Kidney (tissue), 14 donors: ENCODE data around the gene DOHH. TPM values are rescaled to one million over a fixed set of nuclear protein-coding genes. Genes with fewer than 3 reads are reported as not detected.

Experiments used
- DNase-seq, 5 donors: peaks; one replicate each; pipeline ENCODE4 v3.0.0-alpha.2; 2013 to 2020
- FAIRE-seq: peaks from 2 replicates; lab custom pipeline; 2012; peaks lifted over from hg19 to GRCh38; lab: Jason Lieb, UNC
- H3K27ac ChIP-seq, 2 donors: one replicate each; pipeline ENCODE4 v1.7.0; 2013; ENCODE audit warnings: low read depth in 2 of 2, low read length in 2 of 2, inconsistent platforms in 1 of 2
- H3K27me3 ChIP-seq: one replicate; pipeline ENCODE4 v1.7.1; 2013; ENCODE audit warnings: low read length, inconsistent platforms; ENCODE audit not compliant: control insufficient read depth, insufficient read depth
- H3K36me3 ChIP-seq, 3 donors: one replicate each; pipeline versions ENCODE4 v1.7.0 to v1.7.1; 2013; ENCODE audit warnings: low read length in 3 of 3, control low read depth in 1 of 3, inconsistent platforms in 1 of 3; ENCODE audit not compliant: insufficient read depth in 3 of 3, control insufficient read depth in 2 of 3
- H3K4me1 ChIP-seq, 3 donors: one replicate each; pipeline versions ENCODE4 v1.7.0 to v1.7.1; 2013; ENCODE audit warnings: low read length in 3 of 3, inconsistent platforms in 1 of 3, low read depth in 1 of 3; ENCODE audit not compliant: control insufficient read depth in 2 of 3, insufficient read depth in 2 of 3
- H3K4me3 ChIP-seq, 3 donors: one replicate each; pipeline versions ENCODE4 v1.7.0 to v1.8.1; 2013; ENCODE audit warnings: low read length in 3 of 3, control low read depth in 1 of 3, inconsistent platforms in 1 of 3
- H3K9ac ChIP-seq, 3 donors: one replicate each; pipeline versions ENCODE4 v1.7.0 to v1.7.1; 2013; ENCODE audit warnings: low read length in 3 of 3, control low read depth in 1 of 3, inconsistent platforms in 1 of 3
- H3K9me3 ChIP-seq, 3 donors: one replicate each; pipeline versions ENCODE4 v1.7.0 to v1.7.1; 2013; ENCODE audit warnings: low read length in 3 of 3, control low read depth in 1 of 3, inconsistent platforms in 1 of 3; ENCODE audit not compliant: control insufficient read depth in 2 of 3, insufficient read depth in 1 of 3
- CTCF ChIP-seq: IDR thresholded peaks from 3 replicates; pipeline ENCODE4 v1.5.1; 2012; ENCODE audit warnings: mild to moderate bottlenecking, moderate library complexity, borderline replicate concordance; ENCODE audit not compliant: insufficient read depth; ENCODE audit errors: extremely low read depth
- intact Hi-C: fragments of 100-400 bp; cut with DNase I; formaldehyde crosslinking; loops from one replicate; pipeline ENCODE4 v1.11.1; 2022
- polyA plus RNA-seq: library from polyadenylated mRNA; stranded (reverse); fragments of 350-450 nt; fragmentation: Illumina TruSeq; extraction: RNeasy Lipid Tissue Mini Kit (QIAGEN cat#74804); gene quantifications from one replicate; pipeline ENCODE4 v1.2.3, GENCODE V29; 2014; ENCODE audit warnings: low read depth, low replicate concordance; ENCODE audit not compliant: insufficient read depth
- total RNA-seq: library from RNA; stranded (reverse); fragmentation: NEBNext Ultra II Directional; extraction: Animal tissue kit (Norgen Biotek cat#: 25700); gene quantifications from one replicate; pipeline ENCODE4 v1.2.1, GENCODE V29; 2021
- donor health status: control.
- donor health status: control.
- donor health status: control.
- donor health status: control.
- donor health status: control.
- donor health status: DM: yes; HTN: yes; CAD: no.
- donor health status: Normal renal cell carcinoma (clear cell type).

DOHH gene
- total and polyA plus RNA-seq, 2 donors from 2014 or later, result 12.2 to 20.2 TPM

DNA sequence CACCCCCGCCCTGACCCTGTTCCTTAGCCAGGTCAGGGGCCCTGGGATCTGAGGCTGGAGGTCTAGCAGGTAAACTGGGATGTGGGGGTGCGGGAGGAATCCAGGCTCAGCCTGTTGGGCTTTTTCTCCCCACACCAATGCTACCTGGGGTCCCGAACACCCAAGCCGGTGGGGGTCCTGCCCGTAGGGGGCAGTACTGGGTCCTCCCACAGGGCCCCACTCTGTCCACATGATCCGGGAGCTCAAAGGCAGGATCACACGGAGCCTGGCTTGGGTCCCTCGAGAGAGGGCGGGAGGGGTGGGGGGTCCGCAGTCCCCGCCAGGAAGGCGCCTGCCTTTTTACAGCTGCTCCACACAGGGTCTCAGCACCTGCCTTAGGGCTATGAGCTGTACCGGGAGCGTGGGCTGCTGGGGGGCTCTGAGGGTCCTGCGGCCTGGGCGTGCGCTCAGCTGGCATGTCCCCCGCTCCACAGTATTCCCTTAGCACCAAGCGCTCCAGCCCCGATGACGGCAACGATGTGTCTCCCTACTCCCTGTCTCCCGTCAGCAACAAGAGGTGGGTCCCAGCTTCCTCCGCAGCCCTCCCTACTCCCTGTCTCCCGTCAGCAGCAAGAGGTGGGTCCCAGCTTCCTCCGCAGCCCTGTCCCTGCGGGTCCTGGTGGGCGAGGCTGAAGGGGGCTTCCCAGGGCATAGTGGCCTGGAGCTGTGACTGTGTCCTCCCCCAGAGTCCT is 26.2 kb upstream of the DOHH start:
- no peaks in the 10 kb centered on the region for H3K9me3 ChIP-seq
- no peak for TF ChIP-seq CTCF
- H3K4me1 ChIP-seq, result no peaks in the 10 kb centered on the region
- H3K4me3 ChIP-seq, result no peak overlapping the region
- H3K9ac ChIP-seq, result no peak overlapping the region
- no peak for FAIRE-seq
- peak in 1 of 5 donors; percentile 59 for DNase-seq
- intact Hi-C loops, result no loop called here
- H3K36me3 ChIP-seq, result peaks cover 0 to 13% (median 9%) of the 10 kb centered on the region in 3 donors
- no peak overlapping the region for H3K27ac ChIP-seq
- H3K27me3 ChIP-seq, result no peaks in the 10 kb centered on the region

DNA sequence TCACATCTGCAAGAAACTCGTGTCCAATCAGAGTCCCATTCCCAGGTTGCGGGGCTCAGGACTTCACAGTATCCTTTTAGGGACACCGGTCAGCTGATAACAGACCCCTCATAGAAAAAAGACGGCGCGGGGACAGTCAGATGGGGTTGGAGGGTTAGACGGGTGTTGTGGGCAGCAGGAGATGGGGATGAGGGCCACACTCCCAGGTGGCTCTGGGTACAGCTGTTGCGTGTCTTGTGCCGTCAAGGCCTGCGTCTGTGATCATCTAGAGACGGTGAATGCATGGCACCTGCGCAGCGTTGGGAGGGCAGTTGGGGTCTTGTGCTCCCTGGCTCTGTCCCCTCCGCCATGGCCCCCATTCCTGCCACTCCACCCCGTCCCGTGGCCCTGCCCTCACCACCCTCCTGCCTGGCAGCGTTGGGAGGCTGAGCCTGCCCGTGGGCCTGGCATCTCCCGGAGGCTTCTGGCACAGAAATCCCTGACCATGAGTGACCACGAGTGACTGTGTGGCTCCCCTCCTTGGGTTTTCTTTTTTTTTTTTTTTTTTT is 24.5 kb upstream of the DOHH start:
- intact Hi-C loops, result no loop called here
- Histone ChIP-seq H3K9me3 (no peaks in the 10 kb centered on the region), H3K27me3 (no peaks in the 10 kb centered on the region), H3K27ac (no peak overlapping the region), H3K36me3 (peaks cover 0 to 9% (median 6%) of the 10 kb centered on the region in 3 donors), H3K4me1 (no peaks in the 10 kb centered on the region), H3K9ac (no peak overlapping the region), H3K4me3 (no peak overlapping the region)
- TF ChIP-seq CTCF, result no peak
- no peak for FAIRE-seq
- peak in 1 of 5 donors; percentile 65 for DNase-seq

DNA sequence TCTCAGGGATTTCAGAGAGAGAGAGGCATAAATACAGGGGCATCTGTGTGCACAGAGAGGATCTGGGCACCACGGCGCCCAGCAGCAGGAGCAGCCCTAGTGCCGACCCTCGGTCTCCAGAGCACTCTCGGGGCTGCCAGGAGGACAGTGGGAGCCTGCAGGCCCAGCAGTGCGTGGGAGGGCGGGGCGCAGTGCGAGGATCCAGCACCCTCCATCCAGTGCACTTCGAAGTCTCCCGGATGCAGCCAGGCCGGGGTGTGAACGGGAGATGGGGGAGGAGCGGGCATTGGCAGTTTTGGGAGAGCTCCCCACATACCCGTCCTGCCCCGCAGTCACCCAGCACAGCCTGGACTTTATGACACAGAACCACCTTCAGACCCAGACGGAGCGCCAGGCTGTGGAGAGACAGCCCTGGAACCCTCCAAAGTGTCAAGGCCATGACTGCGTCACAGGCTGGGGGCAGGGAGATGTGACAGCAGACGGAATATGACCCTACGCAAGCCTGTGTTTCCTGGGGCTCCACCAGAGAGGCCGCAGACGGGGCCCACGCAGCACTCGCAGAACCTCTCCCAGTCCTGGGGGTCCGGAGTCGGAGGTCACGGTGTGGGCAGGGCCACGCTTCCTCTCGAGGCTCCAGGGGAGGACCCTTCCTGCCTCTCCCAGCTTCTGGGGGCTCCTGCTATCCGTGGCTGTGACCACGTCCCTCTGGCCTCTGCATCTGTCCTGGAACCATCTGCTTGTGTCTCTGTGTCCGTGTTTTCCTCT is 23.8 kb upstream of the DOHH start:
- intact Hi-C loops, result no loop called here
- H3K36me3 ChIP-seq, result peaks cover 0 to 15% (median 6%) of the 10 kb centered on the region in 3 donors
- FAIRE-seq, result no peak

More for the DNA sequence above, 23.8 kb upstream of the DOHH start:
- no peak overlapping the region for H3K9ac ChIP-seq
- peak in 1 of 5 donors; percentile 64 for DNase-seq
- TF ChIP-seq CTCF, result no peak
- no peaks in the 10 kb centered on the region for H3K27me3 ChIP-seq
- no peaks in the 10 kb centered on the region for H3K4me1 ChIP-seq
- no peaks in the 10 kb centered on the region for H3K9me3 ChIP-seq
- H3K4me3 ChIP-seq, result no peak overlapping the region
- no peak overlapping the region for H3K27ac ChIP-seq
